ENCODE data around the gene CWC27.
"Not testable (repeated sequence)": the region's sequence is repeated elsewhere in the genome, so short reads cannot be mapped to it uniquely, and the experiment has no call there.

The CWC27 gene

DNA sequence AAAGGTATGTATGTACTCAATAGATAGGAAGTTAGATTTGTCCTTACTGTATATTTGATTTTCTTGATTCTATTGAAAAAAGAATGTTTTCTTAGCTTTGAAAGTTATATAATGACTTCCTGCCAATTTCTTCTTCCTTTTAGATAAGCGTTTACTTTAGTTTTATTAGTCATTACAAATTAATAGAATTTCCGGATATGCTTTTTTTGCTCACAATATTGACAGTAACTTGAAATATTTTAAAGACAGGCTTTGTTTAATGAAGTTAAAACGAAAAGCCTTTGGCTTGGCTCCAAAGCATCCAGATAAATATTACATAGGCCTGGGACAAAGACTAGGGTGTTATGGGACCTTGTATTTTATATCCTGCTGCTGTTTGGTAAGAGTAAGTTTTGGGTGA is 49.5 kb downstream of the CWC27 start:
- Histone ChIP-seq H3K27ac (ENCODE audit: low read depth, low read length, severe bottlenecking) (no peak overlapping the region), H3K9me3 (ENCODE audit: control insufficient read depth, low read length) (no peaks in the 10 kb centered on the region), H3K4me1 (ENCODE audit: control insufficient read depth, insufficient read depth, low read length, poor library complexity, severe bottlenecking) (no peaks in the 10 kb centered on the region), H3K36me3 (ENCODE audit: control insufficient read depth, insufficient read depth, low read length) (peaks cover 6% of the 10 kb centered on the region), H3K4me3 (ENCODE audit: extremely low read depth, insufficient read depth, low read length, poor library complexity, severe bottlenecking) (no peak overlapping the region)
- WGBS, 2 experiments (ENCODE audit: insufficient coverage in 2 of 2): no CpG with 5 or more reads among the region's 3 CpGs

- WGBS, 2 experiments (ENCODE audit: insufficient coverage in 2 of 2): 94% methylated on average over 2 of the region's 4 CpGs; no CpG with 5 or more reads in 1 of the 2 experiments
- H3K9me3 ChIP-seq (ENCODE audit: control insufficient read depth, low read length); H3K4me3 ChIP-seq (ENCODE audit: extremely low read depth, insufficient read depth, low read length, poor library complexity, severe bottlenecking); H3K36me3 ChIP-seq (ENCODE audit: control insufficient read depth, insufficient read depth, low read length); H3K4me1 ChIP-seq (ENCODE audit: control insufficient read depth, insufficient read depth, low read length, poor library complexity, severe bottlenecking); H3K27ac ChIP-seq (ENCODE audit: low read depth, low read length, severe bottlenecking): not testable (repeated sequence)
Measured at GRCh38 chr5:64819345-64819744, 50.6 kb downstream of the CWC27 start.

GRCh38 chr5:64822320-64822719 is 53.6 kb downstream of the CWC27 start:
- no peaks in the 10 kb centered on the region for H3K9me3 ChIP-seq (ENCODE audit: control insufficient read depth, low read length)
- no peak overlapping the region for H3K27ac ChIP-seq (ENCODE audit: low read depth, low read length, severe bottlenecking)
- no peaks in the 10 kb centered on the region for H3K36me3 ChIP-seq (ENCODE audit: control insufficient read depth, insufficient read depth, low read length)
- H3K4me1 ChIP-seq (ENCODE audit: control insufficient read depth, insufficient read depth, low read length, poor library complexity, severe bottlenecking): no peaks in the 10 kb centered on the region
- no peak overlapping the region for H3K4me3 ChIP-seq (ENCODE audit: extremely low read depth, insufficient read depth, low read length, poor library complexity, severe bottlenecking)

DNA sequence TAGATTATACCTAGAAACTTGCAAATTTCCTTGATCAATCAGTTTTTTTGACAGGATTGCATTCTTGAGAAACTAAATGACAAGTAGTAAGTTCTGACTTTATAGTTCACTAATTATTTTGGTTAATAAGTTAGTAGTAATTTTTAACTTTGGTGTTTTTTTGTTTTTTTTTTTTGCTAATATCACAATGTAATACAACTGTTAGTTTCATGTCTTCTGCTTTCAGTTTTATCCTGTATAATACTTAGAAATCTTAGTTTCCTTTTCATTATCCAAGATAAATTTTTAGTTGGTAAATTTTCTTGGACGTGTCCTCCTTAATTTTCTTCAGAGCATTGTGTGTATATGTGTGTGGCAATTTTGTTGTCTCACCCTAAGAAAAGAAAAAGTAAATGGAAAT is 57.8 kb downstream of the CWC27 start:
- Histone ChIP-seq H3K4me1 (ENCODE audit: control insufficient read depth, insufficient read depth, low read length, poor library complexity, severe bottlenecking) (no peaks in the 10 kb centered on the region), H3K9me3 (ENCODE audit: control insufficient read depth, low read length) (no peaks in the 10 kb centered on the region)
- no CpG with 5 or more reads among the region's 1 CpG for WGBS, 2 experiments (ENCODE audit: insufficient coverage in 2 of 2)

GRCh38 chr5:64827703-64828102 is 59.0 kb downstream of the CWC27 start:
- no peak overlapping the region for H3K27ac ChIP-seq (ENCODE audit: low read depth, low read length, severe bottlenecking)
- peaks cover 3% of the 10 kb centered on the region for H3K36me3 ChIP-seq (ENCODE audit: control insufficient read depth, insufficient read depth, low read length)
- H3K9me3 ChIP-seq (ENCODE audit: control insufficient read depth, low read length): no peaks in the 10 kb centered on the region
- H3K4me1 ChIP-seq (ENCODE audit: control insufficient read depth, insufficient read depth, low read length, poor library complexity, severe bottlenecking): no peaks in the 10 kb centered on the region
- H3K4me3 ChIP-seq (ENCODE audit: extremely low read depth, insufficient read depth, low read length, poor library complexity, severe bottlenecking): no peak overlapping the region
- 100% methylated on average over 1 of the region's 4 CpGs for WGBS, 2 experiments (ENCODE audit: insufficient coverage in 2 of 2)

More for the DNA sequence above, 57.8 kb downstream of the CWC27 start:
- Histone ChIP-seq H3K4me3 (ENCODE audit: extremely low read depth, insufficient read depth, low read length, poor library complexity, severe bottlenecking) (no peak overlapping the region), H3K36me3 (ENCODE audit: control insufficient read depth, insufficient read depth, low read length) (peaks cover 3% of the 10 kb centered on the region), H3K27ac (ENCODE audit: low read depth, low read length, severe bottlenecking) (no peak overlapping the region)

DNA sequence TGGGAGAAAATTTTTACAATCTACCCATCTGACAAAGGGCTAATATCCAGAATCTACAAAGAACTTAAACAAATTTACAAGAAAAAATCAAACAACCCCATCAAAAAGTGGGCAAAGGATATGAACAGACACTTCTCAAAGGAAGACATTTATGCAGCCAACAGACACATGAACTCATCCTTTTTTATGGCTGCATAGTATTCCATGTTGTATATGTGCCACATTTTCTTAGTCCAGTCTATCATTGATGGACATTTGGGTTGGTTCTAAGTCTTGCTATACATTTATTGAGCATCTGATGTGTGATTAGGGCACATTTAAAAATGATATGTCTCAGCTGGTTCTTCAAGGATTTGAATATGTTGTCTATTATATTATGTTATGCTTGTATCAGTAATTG is 61.9 kb downstream of the CWC27 start:
- not testable (repeated sequence) for H3K9me3 ChIP-seq (ENCODE audit: control insufficient read depth, low read length); H3K4me1 ChIP-seq (ENCODE audit: control insufficient read depth, insufficient read depth, low read length, poor library complexity, severe bottlenecking); H3K36me3 ChIP-seq (ENCODE audit: control insufficient read depth, insufficient read depth, low read length); H3K4me3 ChIP-seq (ENCODE audit: extremely low read depth, insufficient read depth, low read length, poor library complexity, severe bottlenecking); H3K27ac ChIP-seq (ENCODE audit: low read depth, low read length, severe bottlenecking)

- no CpG with 5 or more reads among the region's 1 CpG for WGBS, 2 experiments (ENCODE audit: insufficient coverage in 2 of 2)
- no peak overlapping the region for H3K27ac ChIP-seq (ENCODE audit: low read depth, low read length, severe bottlenecking)
- peaks cover 3% of the 10 kb centered on the region for H3K36me3 ChIP-seq (ENCODE audit: control insufficient read depth, insufficient read depth, low read length)
- H3K9me3 ChIP-seq (ENCODE audit: control insufficient read depth, low read length): no peaks in the 10 kb centered on the region
- no peak overlapping the region for H3K4me3 ChIP-seq (ENCODE audit: extremely low read depth, insufficient read depth, low read length, poor library complexity, severe bottlenecking)
- no peaks in the 10 kb centered on the region for H3K4me1 ChIP-seq (ENCODE audit: control insufficient read depth, insufficient read depth, low read length, poor library complexity, severe bottlenecking)
Measured at GRCh38 chr5:64831996-64832395, 63.3 kb downstream of the CWC27 start.

GRCh38 chr5:64834037-64834436 is 65.3 kb downstream of the CWC27 start:
- WGBS, 2 experiments (ENCODE audit: insufficient coverage in 2 of 2): no CpG with 5 or more reads among the region's 2 CpGs
- no peak overlapping the region for H3K27ac ChIP-seq (ENCODE audit: low read depth, low read length, severe bottlenecking)
- H3K9me3 ChIP-seq (ENCODE audit: control insufficient read depth, low read length): no peaks in the 10 kb centered on the region
- no peaks in the 10 kb centered on the region for H3K36me3 ChIP-seq (ENCODE audit: control insufficient read depth, insufficient read depth, low read length)
- H3K4me1 ChIP-seq (ENCODE audit: control insufficient read depth, insufficient read depth, low read length, poor library complexity, severe bottlenecking): no peaks in the 10 kb centered on the region
- no peak overlapping the region for H3K4me3 ChIP-seq (ENCODE audit: extremely low read depth, insufficient read depth, low read length, poor library complexity, severe bottlenecking)

GRCh38 chr5:64834611-64835010 is 65.9 kb downstream of the CWC27 start:
- no CpG with 5 or more reads among the region's 1 CpG for WGBS, 2 experiments (ENCODE audit: insufficient coverage in 2 of 2)
- Histone ChIP-seq H3K9me3 (ENCODE audit: control insufficient read depth, low read length) (no peaks in the 10 kb centered on the region), H3K4me3 (ENCODE audit: extremely low read depth, insufficient read depth, low read length, poor library complexity, severe bottlenecking) (no peak overlapping the region), H3K36me3 (ENCODE audit: control insufficient read depth, insufficient read depth, low read length) (no peaks in the 10 kb centered on the region), H3K4me1 (ENCODE audit: control insufficient read depth, insufficient read depth, low read length, poor library complexity, severe bottlenecking) (no peaks in the 10 kb centered on the region), H3K27ac (ENCODE audit: low read depth, low read length, severe bottlenecking) (no peak overlapping the region)

- no peak overlapping the region for H3K27ac ChIP-seq (ENCODE audit: low read depth, low read length, severe bottlenecking)
- H3K4me1 ChIP-seq (ENCODE audit: control insufficient read depth, insufficient read depth, low read length, poor library complexity, severe bottlenecking): no peaks in the 10 kb centered on the region
- H3K4me3 ChIP-seq (ENCODE audit: extremely low read depth, insufficient read depth, low read length, poor library complexity, severe bottlenecking): no peak overlapping the region
- no CpG with 5 or more reads among the region's 1 CpG for WGBS, 2 experiments (ENCODE audit: insufficient coverage in 2 of 2)
- peaks cover 3% of the 10 kb centered on the region for H3K36me3 ChIP-seq (ENCODE audit: control insufficient read depth, insufficient read depth, low read length)
- H3K9me3 ChIP-seq (ENCODE audit: control insufficient read depth, low read length): no peaks in the 10 kb centered on the region
Measured at GRCh38 chr5:64835266-64835665, 66.5 kb downstream of the CWC27 start.

DNA sequence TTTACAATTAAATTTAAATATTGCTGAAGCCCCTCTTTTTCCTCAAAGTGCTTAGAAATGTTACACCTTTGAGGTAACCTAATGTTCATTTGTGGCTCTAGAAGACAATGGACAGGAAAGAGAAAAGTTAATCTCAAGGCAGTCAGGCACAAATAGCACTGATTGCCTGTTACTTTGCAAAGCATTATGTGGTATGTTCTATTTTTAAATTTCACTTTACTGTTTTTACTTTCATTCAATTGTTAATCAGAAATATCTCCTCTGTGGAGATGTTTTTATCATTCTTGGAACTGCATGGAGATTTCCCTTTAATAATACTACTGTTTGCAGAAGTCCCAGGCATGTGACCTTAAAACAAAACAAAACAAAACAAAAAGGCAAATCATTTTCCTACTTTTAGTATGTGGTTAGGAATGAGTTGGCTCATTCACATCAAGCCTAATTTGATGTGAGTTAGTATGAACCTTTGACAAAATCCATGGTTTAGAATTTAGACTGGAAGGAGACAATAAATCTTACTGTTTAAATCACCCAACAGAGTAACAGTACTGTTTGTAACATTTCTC is 67.5 kb downstream of the CWC27 start:
- Histone ChIP-seq H3K27ac (ENCODE audit: low read depth, low read length, severe bottlenecking) (no peak overlapping the region), H3K9me3 (ENCODE audit: control insufficient read depth, low read length) (no peaks in the 10 kb centered on the region), H3K4me1 (ENCODE audit: control insufficient read depth, insufficient read depth, low read length, poor library complexity, severe bottlenecking) (no peaks in the 10 kb centered on the region), H3K36me3 (ENCODE audit: control insufficient read depth, insufficient read depth, low read length) (peaks cover 7% of the 10 kb centered on the region), H3K4me3 (ENCODE audit: extremely low read depth, insufficient read depth, low read length, poor library complexity, severe bottlenecking) (no peak overlapping the region)

DNA sequence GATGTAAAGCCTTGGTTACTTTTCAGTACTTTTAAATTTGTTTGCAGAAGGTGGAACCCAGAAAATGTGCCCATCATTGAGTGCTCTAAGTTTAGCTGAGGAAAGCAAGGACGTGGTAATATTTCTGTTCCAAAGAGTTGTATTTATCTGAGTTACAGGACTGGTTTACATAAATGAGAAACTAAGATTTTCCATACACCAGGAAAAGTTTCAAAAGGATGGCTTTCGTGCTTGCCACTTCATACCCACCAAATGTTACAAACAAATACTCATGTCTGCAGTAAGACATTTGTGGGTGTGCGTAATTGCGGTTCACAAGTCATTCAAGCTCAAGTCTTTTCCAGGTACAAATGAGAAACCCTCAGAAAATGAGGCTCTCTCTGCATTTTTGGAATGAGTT is 68.1 kb downstream of the CWC27 start:
- Histone ChIP-seq H3K27ac (ENCODE audit: low read depth, low read length, severe bottlenecking) (no peak overlapping the region), H3K9me3 (ENCODE audit: control insufficient read depth, low read length) (no peaks in the 10 kb centered on the region), H3K4me1 (ENCODE audit: control insufficient read depth, insufficient read depth, low read length, poor library complexity, severe bottlenecking) (no peaks in the 10 kb centered on the region), H3K36me3 (ENCODE audit: control insufficient read depth, insufficient read depth, low read length) (peaks cover 13% of the 10 kb centered on the region), H3K4me3 (ENCODE audit: extremely low read depth, insufficient read depth, low read length, poor library complexity, severe bottlenecking) (no peak overlapping the region)
- 80 to 95% methylated on average over 1 to 3 of the region's 4 CpGs for WGBS, 2 experiments (ENCODE audit: insufficient coverage in 2 of 2)
